Measurements from ENCODE around the gene HOXB1. TPM values are rescaled to one million over a fixed set of nuclear protein-coding genes. Genes with fewer than 3 reads are reported as not detected.
"Not testable (repeated sequence)": the region's sequence is repeated elsewhere in the genome, so short reads cannot be mapped to it uniquely, and the experiment has no call there.

Gene HOXB1
- total RNA-seq, 4 donors from 2014 or later: not detected

GRCh38 chr17:48513097-48513496 is 17.7 kb downstream of the HOXB1 start:
- H3K27ac ChIP-seq: no peak overlapping the region
- H3K27me3 ChIP-seq: peaks cover 0 to 60% of the 10 kb centered on the region in 2 donors
- H3K4me1 ChIP-seq: no peaks in the 10 kb centered on the region
- TF ChIP-seq EP300 (IDR thresholded peaks at IDR 0.05) (no peak), POLR2A (IDR thresholded peaks at IDR 0.05) (no peak), CTCF (IDR thresholded peaks at IDR 0.05) (no peak)
- no peaks in the 10 kb centered on the region for H3K9me3 ChIP-seq
- DNase-seq (ENCODE audit: low spot score in 2 of 2): no peak
- no peak overlapping the region for H3K4me3 ChIP-seq
- no peaks in the 10 kb centered on the region for H3K36me3 ChIP-seq
- WGBS, 2 donors: 50 to 55% methylated on average over 7 of the region's 7 CpGs

DNA sequence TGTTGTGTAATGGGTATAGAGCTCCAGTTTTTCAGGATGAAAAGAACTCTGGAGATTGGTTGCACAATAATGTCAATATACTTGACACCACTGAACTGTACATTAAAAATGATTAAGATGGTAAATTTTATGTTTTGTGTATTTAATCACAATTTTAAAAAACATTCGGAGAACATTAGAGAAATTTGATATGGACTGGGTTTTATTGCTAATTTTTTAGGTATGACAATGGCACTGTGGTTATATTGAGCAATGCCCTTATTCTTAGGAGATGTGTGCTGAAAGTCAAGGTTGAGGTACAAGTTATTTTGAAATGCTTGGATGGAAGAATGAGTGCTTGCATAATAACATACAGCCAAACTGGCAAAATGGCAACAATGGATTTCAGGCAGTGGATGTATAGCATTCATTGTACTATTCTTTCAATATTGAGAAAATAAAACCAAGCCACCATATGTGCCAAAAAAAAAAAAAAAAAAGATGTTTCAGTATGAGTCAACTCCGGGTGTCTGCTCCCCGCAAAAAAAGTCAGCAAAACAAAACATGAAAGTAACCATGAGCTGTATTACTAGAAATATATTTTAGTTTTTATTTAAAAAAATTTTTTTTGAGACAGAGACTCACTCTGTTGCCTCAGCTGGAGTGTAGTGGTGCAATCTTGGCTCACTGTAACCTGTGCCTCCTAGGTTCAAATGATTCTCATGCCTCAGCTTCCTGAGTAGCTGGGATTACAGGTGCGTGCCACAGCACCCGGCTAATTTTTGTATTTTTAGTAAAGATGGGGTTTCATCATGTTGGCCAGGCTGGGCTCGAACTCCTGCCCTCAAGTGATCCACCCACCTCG is 19.8 kb downstream of the HOXB1 start:
- Histone ChIP-seq H3K36me3 (no peaks in the 10 kb centered on the region), H3K4me1 (no peaks in the 10 kb centered on the region), H3K27me3 (peaks cover 0 to 45% of the 10 kb centered on the region in 2 donors), H3K4me3 (no peak overlapping the region), H3K27ac (no peak overlapping the region), H3K9me3 (no peaks in the 10 kb centered on the region)
- TF ChIP-seq EP300 (IDR thresholded peaks at IDR 0.05) (no peak), CTCF (IDR thresholded peaks at IDR 0.05) (no peak), POLR2A (IDR thresholded peaks at IDR 0.05) (no peak)
- WGBS, 2 donors: 78 to 82% methylated on average over 7 of the region's 7 CpGs
- no peak for DNase-seq (ENCODE audit: low spot score in 2 of 2)

DNA sequence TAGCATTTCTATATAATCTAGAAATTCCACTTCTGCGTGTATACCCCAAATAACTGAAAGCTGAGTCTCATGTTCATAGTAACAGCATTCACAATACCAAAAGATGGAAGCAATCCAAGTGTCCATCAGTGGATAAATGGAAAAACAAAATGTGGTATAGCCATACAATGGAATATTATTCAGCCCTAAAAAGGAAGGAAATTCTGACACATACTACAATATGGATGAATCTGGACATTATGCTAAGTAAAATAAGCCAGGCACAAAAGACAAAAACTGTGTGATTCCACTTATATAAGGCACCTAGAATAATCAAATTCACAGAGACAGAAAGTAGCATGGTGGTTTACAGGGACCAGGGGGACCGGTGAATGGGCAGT is 20.4 kb downstream of the HOXB1 start:
- H3K4me3 ChIP-seq: no peak overlapping the region
- peaks cover 0 to 39% of the 10 kb centered on the region in 2 donors for H3K27me3 ChIP-seq
- TF ChIP-seq EP300 (IDR thresholded peaks at IDR 0.05) (no peak), POLR2A (IDR thresholded peaks at IDR 0.05) (no peak), CTCF (IDR thresholded peaks at IDR 0.05) (no peak)
- 77 to 79% methylated on average over 2 of the region's 2 CpGs for WGBS, 2 donors
- no peaks in the 10 kb centered on the region for H3K4me1 ChIP-seq
- no peak for DNase-seq (ENCODE audit: low spot score in 2 of 2)
- H3K9me3 ChIP-seq: no peaks in the 10 kb centered on the region
- H3K36me3 ChIP-seq: no peaks in the 10 kb centered on the region
- no peak overlapping the region for H3K27ac ChIP-seq

DNA sequence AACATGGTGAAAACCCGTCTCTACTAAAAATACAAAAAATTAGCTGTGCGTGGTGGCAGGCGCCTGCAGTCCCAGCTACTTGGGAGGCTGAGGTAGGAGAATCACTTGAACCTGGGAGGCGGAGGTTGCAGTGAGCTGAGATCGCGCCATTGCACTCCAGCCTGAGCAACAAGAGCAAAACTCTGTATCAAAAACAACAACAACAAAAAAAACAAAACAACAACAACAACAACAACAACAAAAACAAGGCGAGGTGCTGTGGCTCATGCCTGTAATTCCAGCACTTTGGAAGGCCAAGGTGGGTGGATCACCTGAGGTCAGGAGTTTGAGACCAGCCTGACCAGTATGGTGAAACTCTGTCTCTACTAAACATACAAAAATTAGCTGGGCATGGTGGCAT is 21.1 kb downstream of the HOXB1 start:
- H3K36me3 ChIP-seq; DNase-seq (ENCODE audit: low spot score in 2 of 2); H3K4me3 ChIP-seq; H3K4me1 ChIP-seq; H3K9me3 ChIP-seq; H3K27ac ChIP-seq: not testable (repeated sequence)
- H3K27me3 ChIP-seq: peaks cover 0 to 39% of the 10 kb centered on the region in 2 donors
- 95 to 97% methylated on average over 7 of the region's 7 CpGs for WGBS, 2 donors

GRCh38 chr17:48506246-48506645 is 24.6 kb downstream of the HOXB1 start:
- DNase-seq (ENCODE audit: low spot score in 2 of 2): no peak

More at GRCh38 chr17:48506246-48506645, 24.6 kb downstream of the HOXB1 start:
- H3K4me1 ChIP-seq: no peaks in the 10 kb centered on the region
- no peak overlapping the region for H3K4me3 ChIP-seq
- H3K36me3 ChIP-seq: no peaks in the 10 kb centered on the region
- H3K27me3 ChIP-seq: peaks cover 0 to 49% of the 10 kb centered on the region in 2 donors
- no peak overlapping the region for H3K27ac ChIP-seq
- H3K9me3 ChIP-seq: no peaks in the 10 kb centered on the region
- WGBS, 2 donors: 65 to 70% methylated on average over 5 of the region's 5 CpGs
- TF ChIP-seq POLR2A (IDR thresholded peaks at IDR 0.05): no peak
- TF ChIP-seq CTCF (IDR thresholded peaks at IDR 0.05): no peak
- TF ChIP-seq EP300 (IDR thresholded peaks at IDR 0.05): no peak
